ENCODE data around the gene UGDH. TPM values are rescaled to one million over a fixed set of nuclear protein-coding genes. Genes with fewer than 3 reads are reported as not detected.
"Not testable (repeated sequence)": the region's sequence is repeated elsewhere in the genome, so short reads cannot be mapped to it uniquely, and the experiment has no call there.

Gene UGDH
- total RNA-seq, 1 donor from 2014 or later, result 28.2 TPM

DNA sequence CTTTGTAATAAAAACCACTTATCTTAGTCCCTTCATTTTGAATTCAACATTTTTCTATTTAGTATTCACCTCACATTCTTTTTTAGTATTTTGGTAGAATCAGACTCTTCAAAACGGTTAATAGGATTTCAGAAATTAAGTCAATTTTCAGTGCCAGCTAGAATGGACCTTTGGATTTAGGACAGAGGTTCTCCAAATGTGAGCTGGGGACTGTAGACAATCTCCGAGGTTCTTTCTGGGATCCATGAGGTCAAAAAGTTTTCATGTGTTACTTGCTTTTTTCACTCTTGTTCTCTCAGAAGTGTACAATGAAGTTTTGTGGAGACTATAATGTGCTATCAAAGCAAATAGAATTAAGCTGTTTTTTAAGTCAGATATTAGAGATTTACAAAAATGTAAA lies 2.3 kb upstream of the UGDH start:
- DNase-seq (ENCODE audit: low read depth in 2 of 2), result no peak

DNA sequence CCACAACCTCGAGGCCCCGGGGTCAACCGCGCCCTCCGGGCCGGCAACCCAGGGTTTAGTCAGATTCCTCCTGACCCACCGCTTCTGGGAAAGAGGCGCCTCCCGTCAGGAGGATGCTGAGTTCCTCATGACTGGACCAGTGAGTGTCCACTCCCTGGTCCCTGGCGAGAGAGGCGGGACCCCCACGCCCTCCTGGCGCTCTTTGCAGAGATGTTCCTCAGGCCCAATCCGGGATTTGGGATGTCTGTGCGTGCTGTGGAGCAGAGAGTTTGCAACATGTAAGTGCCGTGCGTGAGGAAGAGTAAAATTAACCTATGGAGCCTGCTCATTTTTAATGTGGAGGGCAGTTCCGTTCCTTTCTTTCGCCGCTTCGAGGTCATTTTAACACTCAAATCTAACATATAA lies 824 bp upstream of the UGDH start:
- DNase-seq (ENCODE audit: low read depth in 2 of 2), result peak; percentile 51 to 69

DNA sequence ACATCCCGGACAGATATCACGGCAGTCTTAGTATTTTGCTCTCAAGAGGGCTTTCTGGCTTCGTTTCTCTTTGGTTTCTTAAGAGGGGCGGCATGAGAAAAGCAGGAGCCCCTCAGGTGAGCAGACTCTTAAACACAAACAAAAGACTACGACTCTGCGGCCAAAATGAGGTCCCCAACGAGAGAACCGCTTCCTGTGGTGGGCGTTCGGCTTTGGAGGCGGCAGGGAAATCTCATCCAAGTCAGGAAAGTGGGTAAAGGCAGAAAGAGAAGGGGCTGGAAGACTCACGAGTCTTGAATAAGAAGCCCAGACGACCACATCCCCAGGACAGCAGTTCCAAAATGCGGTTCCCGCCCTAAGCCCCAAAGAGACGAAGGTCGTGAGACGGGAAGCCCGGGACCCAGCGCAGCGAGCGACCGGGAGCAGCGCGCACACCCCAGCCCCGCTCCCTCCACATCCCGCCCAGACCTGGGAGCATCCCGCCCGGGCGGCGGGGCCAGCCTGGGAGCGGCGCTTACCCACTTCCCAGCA lies 409 bp downstream of the UGDH start:
- no peak for DNase-seq (ENCODE audit: low read depth in 2 of 2)

DNA sequence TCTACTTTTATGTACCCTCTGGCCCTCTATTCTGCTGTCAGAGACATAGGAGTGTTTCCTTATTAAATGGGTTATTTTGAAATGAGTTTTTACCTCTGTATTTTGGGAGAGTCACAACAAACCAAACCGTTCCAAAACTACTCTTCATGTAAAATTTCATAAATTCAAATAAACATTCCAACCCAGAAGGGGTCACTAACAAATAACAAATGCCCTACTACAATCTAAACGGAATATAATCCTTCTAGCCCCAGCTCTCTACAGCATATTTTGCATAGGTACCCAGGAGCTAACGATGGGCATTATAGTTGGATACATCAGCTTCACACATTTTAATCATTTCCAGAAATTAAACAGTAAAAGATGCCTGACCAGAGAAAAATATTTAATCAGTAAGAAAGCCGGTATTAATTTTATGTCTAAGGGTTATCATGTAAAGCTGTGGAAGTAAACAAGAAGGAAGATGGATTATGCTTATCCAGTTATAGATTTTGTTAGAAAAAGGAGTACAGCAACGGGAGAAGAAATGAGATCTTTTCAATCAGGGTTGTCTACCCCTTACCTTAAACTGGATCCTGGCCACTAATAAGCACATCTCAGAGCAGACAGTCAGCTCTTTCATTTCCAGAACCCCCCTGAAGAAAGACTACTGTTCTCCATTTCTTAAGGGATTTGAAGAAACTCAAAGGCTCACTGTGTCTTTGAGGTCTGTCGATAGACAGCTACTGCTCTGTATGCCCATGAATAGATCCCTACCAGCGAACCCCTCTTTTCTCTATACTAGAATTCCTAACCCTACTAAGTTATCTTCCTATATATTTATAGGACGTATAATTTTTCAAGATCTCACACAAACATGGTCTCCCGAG lies 1.2 kb downstream of the UGDH start:
- DNase-seq (ENCODE audit: low read depth in 2 of 2), result peak; percentile 6 to 12

DNA sequence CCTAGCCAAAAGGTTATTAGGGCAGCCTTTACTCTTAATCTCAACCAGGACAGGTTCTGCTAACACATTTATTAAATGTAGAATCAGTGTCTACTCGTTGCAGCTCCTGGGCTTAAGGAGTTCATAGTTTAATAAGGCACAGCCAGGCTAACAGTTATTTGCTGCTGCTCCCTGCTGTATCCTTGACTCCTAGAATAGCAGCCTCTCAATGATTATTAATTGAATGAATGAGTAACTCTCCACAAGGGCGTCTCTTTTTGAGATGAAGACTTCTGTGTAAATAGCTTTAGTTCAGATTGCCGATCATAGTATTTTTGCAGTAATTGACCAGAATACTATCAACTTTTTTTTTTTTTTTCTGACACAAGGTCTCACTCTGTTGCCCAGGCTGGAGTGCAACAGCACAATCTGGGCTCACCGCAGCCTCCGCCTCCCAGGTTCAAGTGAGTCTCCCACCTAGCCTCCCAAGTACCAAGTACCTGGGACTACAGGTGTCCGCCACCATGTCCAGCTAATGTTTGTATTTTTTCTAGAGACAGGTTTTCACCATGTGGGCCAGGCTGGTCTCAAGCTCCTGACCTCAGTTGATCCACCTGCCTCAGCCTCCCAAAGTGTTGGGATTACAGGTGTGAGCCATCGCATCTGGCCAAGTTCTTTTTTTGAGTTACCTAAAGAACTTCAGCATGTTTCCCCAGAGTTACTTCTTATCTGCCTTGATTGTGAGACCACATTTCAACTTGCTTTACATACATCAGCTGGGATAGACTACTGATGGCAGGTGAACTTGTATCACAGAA lies 2.9 kb downstream of the UGDH start:
- DNase-seq (ENCODE audit: low read depth in 2 of 2), result no peak

DNA sequence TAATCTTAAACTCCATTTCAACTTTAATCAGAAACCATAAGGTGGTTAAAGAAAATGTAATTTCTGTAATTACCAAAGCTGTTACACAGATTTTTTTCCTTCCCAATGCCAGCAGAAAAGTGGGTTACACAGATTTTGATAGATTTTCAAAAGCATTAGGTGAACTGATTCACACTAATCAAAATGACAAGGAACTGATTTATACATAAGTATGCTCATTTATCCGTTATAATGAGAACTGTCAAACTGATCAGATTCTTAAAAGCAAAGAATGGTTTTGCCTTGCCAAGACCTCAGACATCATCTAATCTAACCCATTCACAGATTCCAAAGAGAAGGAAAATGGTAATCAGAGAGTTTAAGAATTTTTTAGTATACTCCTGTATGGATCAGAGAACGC lies 5.2 kb downstream of the UGDH start:
- DNase-seq (ENCODE audit: low read depth in 2 of 2), result no peak

DNA sequence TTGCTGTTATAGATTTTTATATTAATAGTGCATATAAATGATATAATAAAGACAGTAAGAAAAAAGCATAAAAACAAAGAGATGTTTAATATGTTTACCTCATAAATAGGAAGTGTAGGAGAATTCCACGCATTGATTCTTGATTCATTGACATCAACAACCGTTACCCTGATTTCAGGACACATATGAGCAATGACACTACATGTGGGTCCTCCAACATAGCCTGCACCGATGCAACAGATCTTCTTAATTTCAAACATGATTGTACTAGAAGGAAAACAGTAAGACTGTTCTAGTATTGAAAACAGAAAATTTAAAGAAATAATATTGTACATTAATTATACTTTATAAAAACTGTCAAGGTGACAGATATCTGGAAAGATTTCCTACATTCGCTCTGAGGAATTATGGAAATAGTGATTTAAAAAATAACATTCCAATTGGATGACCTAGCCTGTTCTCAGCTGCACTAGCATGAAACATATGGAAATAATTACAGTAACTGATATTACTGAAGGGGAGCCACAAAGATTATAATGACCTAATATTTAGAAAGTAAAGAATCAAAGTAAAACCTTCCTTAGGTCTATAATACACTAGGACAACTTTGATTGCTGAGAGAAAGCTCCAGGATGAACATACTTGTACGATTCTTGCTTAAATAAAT lies 5.9 kb downstream of the UGDH start:
- DNase-seq (ENCODE audit: low read depth in 2 of 2), result peak; percentile 16 to 23

DNA sequence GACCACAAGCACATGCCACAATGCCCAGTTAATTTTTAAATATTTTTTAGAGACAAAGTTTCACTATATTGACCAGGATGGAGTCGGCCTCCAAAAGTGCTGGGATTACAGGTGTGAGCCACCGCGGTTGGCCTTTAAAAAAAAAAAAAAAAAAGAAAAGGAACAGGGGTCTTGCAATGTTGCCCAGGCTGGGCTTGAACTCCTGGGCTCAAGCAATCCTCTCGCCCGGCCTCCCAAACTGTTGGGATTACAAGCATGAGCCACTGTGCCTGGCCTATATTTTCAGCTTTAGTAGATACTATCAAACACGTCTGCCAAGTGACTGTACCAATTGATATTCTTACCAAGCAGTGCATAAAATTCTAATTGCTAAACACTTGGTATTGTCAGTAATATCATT lies 8.8 kb downstream of the UGDH start:
- no peak for DNase-seq (ENCODE audit: low read depth in 2 of 2)

DNA sequence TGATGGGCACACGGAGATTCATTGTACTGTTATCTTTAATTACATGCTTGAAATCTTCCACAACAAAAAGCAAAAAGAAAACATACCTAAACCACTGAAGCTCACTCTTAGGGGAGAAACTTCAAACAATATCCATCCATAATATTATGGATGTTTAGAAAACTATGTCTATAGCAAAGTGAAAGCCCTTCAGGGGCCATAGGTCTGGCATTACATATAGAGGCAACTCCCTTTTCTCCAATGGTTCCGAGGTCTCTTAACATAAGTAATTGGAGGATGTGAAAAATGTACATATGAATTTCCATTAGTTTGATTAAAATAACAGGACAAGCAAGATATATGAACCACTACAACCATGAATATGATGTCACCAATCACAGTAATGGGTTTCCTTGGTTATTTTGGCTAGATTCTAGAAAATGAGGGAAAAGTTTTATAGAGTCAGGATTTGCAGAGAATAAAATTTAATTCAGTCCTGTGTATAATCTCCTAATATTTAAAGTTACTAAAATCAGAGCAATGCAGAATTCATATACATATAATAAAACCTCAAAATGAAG lies 10.8 kb downstream of the UGDH start:
- no peak for DNase-seq (ENCODE audit: low read depth in 2 of 2)

DNA sequence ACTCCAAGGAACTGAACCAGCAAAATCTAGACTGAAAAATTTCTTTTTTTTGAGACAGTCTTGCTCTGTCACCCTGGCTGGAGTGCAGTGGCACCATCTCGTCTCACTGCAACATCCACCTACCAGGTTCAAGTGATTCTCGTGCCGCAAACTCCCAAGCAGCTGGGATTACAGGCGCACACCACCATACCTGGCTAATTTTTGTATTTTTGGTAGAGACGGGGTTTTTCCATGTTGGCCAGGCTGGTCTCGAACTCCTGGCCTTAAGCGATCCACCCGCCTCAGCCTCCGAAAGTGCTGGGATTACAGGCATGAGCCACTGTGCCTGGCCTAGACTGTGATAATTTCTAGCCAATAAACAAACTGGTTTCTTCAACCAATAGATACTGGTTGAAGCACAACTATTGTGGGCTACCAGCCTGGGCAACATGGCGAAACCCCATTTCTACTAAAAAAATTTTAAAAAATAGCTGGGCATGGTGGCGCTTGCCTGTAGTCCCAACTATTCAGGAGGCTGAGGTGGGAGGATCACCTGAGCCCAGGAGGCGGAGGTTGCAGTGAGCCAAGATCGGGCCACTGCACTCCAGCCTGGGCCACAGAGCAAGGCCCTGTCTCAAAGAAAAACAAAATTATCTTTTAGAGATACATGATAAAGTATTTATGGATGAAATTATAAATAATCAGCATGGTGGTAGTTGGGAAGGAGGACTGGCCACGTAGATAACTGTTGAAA lies 11.4 kb downstream of the UGDH start:
- not testable (repeated sequence) for DNase-seq (ENCODE audit: low read depth in 2 of 2)

DNA sequence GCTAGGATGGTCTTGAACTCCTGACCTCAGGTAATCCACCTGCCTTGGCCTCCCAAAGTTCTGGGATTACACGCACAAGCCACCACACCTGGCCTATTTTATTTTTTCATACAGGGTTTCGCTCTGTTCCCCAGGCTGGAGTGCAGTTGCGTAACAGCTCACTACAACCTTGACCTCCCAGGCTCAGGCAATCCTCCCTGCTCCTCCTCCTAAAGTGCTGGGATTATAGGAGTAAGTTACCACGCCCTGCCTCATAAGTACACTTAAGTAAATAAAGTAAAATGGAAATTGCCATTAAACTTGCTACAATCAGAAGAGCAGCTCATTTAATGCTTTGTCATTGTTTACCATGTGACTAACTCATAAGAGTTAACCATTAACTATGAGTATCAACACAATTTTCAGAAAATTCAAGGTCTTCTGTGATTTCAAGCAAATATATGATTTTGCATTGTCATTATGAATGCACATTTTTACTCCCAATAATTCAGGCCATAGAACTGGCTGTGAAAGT lies 12.3 kb downstream of the UGDH start:
- no peak for DNase-seq (ENCODE audit: low read depth in 2 of 2)

DNA sequence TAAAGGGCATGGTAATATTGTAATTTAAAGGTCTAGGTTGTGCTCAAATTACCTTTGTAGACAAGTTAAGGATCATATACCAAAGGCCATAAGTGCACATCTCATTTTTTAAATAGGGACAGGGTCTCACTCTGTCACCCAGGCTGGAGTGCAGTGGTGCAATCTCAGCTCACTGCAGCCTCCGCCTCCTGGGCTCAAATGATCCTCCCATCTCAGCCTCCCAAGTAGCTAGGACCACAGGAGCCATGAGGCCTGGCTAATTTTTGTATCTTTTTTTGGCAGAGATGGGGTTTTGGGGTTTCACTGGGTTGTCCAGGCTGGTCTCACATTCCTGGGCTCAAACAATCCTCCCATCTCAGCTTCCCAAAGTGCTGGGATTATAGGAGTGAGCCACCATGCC lies 13.0 kb downstream of the UGDH start:
- not testable (repeated sequence) for DNase-seq (ENCODE audit: low read depth in 2 of 2)

DNA sequence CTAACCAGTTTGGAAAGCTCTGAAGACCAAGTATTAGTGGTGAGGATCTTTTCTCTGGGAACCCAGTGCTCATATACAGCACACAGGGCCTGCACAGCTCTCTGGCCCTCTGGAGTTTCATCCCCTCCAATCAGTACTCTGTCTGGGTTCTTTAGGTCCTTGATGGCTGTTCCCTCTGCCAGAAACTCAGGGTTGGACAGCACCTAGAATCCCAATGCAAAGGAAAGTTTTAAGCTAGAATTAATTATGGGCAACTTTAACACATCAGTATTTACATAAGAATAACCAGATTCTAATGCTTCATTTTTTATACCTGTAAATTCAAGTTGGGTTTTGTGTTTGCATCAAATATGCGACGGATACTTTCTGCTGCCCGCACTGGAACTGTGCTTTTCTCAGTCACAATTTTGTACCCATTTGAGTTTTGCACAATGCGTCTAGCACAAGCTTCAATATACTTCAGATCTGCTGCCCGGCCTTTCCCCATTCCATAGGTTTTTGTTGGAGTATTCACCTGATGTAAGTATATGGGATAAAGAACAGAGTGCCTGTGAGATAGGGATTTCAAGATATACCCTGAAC lies 16.8 kb downstream of the UGDH start:
- no peak for DNase-seq (ENCODE audit: low read depth in 2 of 2)

DNA sequence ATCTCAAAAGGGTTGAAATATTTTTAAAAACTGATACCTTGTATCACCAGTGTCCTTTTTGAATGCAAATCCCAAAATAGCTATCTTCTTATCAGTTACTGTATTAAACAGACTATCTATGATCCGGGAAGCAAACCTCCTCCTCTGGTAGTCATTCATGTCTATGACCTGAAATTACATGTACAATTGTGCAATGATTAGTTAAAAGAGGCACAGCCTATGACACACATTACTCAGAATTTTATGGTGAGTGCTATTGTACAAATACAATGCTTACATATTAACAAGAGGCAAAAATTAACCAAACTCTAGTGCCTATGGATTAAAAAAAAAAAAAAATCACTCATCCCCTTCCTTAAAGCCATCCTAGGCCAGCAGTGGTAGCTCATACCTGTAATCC lies 21.7 kb downstream of the UGDH start:
- no peak for DNase-seq (ENCODE audit: low read depth in 2 of 2)

DNA sequence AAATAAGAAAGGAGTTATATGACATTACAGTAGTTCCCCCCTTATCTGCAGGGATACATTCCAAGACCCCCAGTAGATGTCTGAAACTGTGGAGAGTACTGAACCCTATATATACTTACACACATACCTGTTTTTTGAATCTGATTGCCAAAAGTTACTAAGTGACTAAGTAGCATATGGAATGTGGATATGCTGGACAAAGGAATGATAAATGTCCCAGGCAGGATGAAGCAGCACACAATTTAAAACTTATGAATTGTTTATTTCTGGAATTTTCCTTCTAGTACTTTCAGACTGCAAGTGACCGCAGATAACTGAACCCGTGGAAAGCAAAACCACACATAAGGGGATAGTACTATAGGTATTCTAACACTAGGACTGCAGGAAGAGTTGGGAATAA lies 22.7 kb downstream of the UGDH start:
- no peak for DNase-seq (ENCODE audit: low read depth in 2 of 2)

DNA sequence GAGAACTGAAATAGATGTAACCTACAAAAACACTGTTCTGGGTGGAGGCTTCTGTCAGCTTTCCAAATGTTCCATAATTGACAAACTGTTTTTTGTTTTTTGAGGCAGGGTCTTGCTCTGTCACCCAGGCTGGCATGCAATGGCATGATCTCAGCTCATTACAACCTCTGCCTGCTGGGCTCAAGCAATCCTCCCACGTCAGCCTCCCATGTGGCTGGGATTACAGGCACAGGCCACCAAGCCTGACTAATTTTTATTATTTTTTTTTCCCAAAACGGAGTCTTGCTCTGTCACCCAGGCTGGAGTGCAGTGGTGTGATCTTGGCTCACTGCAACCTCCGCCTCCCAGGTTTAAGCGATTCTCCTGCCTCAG lies 24.6 kb downstream of the UGDH start:
- DNase-seq (ENCODE audit: low read depth in 2 of 2), result not testable (repeated sequence)

DNA sequence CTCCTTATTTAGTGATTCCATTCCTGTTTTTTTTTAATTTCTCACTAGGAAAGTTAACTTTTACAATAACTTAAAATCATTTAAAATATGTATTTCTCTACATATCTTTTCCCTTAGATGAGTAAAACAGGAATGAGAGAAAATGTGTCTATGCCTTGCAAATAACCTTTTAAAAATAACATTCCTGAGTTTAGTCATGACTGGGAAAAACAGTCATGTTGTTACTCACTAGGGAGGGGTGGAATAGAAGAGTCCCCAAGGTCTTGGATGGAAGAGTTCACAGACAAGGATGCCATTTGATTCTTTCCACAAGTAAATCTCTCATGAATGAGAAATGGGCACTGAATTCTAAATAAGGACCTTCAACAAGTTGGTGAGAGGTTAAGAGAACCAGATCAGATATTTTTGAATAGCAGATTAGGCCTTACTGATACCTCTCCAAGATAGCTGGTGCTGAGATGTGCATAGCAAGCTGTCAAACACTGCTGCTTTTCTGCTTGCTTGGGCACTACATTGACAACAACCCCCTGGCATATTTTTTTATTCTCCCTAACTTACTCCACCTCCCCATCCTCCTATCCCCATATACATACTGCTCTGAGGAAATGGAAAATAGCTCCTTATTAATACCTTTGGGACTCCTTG lies 25.1 kb downstream of the UGDH start:
- DNase-seq (ENCODE audit: low read depth in 2 of 2), result peak in 1 of 2 donors; percentile 16

DNA sequence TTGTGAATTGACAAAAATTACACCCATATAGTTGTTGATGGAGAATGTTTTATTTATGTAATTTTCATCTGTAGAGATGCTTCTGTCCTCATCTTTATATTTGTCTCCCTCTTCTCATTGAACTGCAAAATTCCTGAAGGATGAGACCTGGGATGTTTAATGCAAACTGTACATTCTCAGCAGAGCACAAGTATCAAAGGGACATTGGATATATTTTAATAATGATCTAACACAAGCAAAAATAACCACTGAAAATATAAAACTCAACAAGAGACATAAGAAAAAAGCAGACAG lies 28.6 kb downstream of the UGDH start:
- DNase-seq (ENCODE audit: low read depth in 2 of 2), result no peak

DNA sequence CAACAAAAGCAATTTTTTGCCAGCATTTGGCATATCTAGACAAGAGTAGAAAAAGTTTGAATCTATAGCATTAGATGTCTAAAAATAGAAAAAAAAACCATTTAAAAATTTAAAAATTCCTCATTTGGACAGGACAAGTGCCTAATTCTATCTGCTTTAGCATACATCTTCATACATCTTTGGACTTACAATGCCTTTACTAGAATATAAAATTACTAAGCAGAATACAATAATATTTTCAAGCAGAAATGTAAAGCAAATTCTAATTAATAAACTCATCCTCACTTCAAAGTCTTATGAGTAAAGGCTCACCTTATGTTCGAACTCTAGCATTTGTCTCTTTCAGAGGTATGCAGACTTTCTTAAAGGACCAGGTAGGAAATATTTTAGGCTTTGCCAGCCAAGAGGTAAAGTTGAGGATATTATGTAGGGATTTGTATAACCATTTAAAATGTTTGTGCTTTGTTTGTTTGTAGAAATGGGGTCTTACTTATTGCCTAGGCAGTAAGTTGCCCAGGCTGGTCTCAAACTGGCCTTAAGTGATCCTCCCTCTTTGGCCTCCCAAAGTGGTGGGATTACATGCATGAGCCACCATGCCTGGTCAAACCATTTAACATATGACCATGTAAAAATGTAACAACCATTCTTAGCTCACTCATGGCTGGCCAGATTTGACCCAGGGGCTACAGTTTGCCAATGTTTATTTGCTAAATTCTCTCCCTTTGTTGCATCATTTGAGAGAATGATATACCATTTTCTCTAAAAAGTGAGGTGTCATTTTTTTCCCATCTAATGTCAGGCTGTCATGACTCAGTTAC lies 29.1 kb downstream of the UGDH start:
- DNase-seq (ENCODE audit: low read depth in 2 of 2), result no peak
